HG03066 (cell line): ENCODE data around the gene POLR3H.
"Not testable (repeated sequence)": the region's sequence is repeated elsewhere in the genome, so short reads cannot be mapped to it uniquely, and the experiment has no call there.

Experiments used
- ATAC-seq: cut with Tn5 transposase; IDR thresholded peaks from one replicate; pipeline ENCODE4 v1.9.1; 2021; ENCODE audit warnings: low read depth; ENCODE audit not compliant: unreplicated experiment

Gene POLR3H

DNA sequence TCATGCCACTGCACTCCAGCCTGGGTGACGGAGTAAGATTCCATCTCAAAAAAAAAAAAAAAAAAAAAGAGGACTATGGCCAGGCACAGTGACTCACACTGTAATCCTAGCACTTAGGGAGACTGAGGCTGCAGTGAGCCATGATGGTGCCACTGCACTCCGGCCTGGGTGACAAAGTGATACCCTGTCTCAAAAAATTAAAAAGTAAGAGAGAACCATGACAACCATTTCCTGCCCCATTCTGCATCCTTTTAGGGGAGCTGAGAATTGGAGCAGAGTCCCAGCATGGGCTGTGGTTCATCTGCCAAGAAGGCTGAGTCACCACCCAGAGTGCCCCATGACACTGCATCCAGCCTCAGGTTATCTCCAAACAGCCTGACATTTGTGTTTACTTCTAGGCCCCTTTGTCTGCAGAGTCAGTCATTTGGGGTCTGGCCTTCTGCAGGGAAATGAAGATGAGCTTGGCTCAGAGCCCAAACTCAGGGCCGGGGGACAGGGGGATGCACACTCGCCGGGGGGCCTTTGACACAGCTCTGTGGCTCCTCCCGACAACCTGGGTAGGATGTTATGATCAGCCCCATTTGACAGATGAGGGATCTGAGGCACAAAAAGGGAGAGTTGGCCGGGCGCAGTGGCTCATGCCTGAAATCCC lies 21.3 kb upstream of the POLR3H start:
- ATAC-seq, result no peak

DNA sequence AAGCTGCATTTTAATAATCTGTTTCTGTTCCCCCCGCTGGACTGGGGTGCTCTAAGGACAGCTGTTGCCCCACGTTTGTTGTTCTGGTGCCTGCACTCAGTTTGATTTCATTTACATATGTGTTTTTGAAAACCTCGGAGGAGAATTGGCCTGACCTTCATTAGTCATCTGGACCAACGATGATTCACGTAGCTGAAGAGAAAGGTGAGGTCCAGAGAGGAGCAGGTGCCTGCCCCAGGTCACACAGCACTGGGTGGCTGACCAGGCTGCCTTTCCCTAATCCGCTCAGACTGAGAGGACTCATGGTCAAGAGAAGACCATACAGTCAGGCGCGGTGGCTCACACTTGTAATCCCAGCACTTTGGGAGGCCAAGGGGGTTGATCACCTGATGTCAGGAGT lies 20.3 kb upstream of the POLR3H start:
- ATAC-seq, result no peak

- no peak for ATAC-seq
These were observed 18.9 kb upstream of the POLR3H start for GRCh38 chr22:41563051-41563711.

DNA sequence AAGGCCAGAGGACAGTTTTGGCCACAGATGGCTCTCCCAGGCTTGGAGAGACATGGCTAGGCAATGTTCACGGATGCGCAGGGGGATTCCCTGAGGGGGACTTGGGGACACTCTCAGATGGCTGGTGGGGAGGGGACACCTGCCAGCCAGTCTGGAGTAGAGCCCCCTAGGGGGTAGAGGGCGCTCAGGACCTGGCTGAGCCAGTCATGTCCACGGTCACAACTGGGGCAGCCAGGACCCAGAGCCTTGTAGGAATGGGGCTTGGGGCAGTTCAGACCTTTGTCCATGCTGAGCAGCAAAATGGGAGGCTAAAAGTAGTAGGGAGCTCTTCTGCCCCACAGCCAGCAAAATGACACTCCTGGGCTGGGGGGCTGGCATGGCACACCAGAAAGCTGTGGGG lies 18.2 kb upstream of the POLR3H start:
- no peak for ATAC-seq

- no peak for ATAC-seq
These were observed 17.5 kb upstream of the POLR3H start for GRCh38 chr22:41561788-41562187.

DNA sequence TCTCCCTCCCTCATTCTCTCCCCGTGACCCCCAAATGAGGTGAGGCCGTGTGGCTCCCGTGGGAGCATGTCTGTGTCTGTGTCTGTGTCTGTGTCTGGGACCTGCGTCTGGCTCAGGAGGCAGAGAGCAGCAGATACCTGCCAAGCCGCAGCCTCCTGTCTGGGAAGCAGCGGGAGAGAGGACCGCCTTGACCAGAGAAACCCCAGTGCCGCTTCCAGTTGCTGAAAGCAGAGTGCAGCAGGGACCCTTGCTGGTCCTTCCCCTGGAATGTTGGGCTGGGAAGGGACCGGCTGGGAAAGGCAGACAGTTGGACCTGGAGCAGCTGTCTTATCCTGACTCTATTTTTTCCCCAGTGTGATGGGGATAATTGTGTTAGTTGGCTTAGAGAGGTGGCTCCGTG lies 17.1 kb upstream of the POLR3H start:
- ATAC-seq, result no peak

DNA sequence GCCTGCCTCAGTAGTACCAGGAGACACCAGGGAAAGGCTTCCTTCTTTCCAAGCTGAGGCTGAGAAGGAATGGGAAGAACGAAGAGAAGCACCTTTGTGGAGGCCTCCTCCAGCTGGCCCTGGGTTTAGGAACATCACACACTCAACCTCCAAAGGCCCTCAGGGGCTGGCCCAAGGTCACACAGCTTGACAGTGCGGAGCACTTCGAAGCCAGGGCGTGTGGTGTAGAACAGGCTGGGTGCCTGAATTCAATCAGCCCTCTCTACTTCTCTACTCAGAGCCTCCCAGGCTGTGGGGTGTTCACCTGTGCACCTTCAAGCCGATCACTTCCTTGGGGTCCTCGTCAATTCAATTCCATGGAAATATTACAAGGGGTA lies 15.8 kb upstream of the POLR3H start:
- no peak for ATAC-seq

GRCh38 chr22:41558241-41558630 lies 14.0 kb upstream of the POLR3H start:
- not testable (repeated sequence) for ATAC-seq

- ATAC-seq, result no peak
These were observed 13.4 kb upstream of the POLR3H start for GRCh38 chr22:41557401-41558240.

GRCh38 chr22:41556561-41556960 lies 12.3 kb upstream of the POLR3H start:
- ATAC-seq, result no peak

DNA sequence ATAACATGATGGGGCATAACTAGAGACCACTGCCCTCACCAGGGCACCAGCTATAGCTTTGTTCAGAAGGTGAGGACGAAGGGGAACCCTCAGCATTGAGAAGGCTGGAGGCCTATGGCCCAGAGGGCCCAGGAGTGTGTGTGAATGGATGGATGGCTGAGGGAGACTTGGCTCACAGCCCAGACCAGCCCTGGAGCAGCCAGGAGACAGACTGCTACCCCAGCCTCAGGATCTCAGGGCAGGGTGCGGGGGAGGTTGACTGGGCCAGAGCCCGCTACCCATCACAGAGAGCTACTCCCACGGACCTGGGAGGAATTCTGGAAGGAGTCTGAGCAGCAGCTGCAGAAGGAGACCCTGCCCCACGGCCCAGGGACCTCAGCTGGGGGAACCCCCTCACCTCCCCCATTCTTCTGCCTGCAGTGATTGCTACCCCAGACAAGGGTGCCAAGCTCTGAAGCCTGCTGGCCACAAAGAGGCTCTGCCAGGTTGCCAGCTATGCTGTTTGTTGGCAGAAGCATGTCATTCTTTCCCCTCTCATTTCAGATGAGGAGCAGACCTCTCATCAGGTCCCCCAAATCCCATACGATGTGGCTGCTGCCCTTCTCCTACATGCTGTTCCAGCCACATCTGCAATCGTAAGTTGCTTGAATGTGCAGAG lies 11.2 kb upstream of the POLR3H start:
- no peak for ATAC-seq

DNA sequence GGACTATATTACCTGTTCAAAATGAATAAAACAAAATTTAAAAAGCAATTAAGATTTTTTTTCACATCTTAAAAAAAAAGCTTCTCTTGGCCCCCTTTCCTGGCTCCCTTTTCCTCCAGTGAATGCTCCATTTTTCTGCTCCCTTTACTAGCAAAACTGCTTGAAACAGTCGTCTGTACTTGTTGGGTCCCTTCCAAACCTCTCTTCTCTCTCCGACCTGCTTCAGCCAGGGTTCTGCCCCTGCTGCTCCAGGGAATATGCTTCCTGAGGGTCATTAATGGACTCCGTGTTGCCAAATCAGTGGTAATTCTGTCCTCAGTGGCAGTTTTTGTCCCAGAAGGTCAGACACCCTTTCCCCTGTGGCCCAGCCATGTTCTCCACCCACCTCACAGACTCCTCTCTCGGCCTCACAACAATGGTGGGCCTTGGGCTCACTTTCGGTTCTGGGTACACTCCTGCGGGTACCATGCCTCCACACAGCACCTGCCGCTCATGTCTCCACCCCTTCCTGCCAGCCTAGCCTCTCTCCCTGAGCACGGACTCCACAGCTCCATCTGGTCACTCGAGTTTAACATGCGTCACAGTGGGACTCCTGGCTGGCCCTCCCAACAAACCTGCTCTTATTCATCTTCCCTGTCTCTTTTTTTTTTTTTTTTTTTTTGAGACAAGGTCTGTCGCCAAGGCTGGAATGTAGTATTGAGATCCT lies 7.8 kb upstream of the POLR3H start:
- ATAC-seq, result no peak

GRCh38 chr22:41550952-41551491 lies 6.8 kb upstream of the POLR3H start:
- ATAC-seq, result no peak

DNA sequence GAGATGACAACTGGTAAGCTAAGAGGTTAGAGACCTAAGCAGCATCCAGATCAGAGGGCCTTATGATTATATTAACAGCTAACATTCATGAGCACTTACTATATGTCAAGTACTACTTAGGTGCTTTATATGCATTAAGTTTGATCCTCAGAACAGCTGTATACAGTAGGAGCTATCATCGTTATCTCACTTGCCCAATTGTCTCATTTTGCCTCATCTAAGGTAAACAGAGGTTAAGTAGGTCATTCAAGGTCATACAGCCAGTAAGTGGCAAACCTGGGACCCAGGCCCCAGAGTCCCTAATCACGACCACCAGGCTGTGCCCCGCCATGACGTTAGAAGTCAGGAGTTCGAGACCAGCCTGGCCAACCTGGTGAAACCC lies 4.6 kb upstream of the POLR3H start:
- ATAC-seq, result no peak

DNA sequence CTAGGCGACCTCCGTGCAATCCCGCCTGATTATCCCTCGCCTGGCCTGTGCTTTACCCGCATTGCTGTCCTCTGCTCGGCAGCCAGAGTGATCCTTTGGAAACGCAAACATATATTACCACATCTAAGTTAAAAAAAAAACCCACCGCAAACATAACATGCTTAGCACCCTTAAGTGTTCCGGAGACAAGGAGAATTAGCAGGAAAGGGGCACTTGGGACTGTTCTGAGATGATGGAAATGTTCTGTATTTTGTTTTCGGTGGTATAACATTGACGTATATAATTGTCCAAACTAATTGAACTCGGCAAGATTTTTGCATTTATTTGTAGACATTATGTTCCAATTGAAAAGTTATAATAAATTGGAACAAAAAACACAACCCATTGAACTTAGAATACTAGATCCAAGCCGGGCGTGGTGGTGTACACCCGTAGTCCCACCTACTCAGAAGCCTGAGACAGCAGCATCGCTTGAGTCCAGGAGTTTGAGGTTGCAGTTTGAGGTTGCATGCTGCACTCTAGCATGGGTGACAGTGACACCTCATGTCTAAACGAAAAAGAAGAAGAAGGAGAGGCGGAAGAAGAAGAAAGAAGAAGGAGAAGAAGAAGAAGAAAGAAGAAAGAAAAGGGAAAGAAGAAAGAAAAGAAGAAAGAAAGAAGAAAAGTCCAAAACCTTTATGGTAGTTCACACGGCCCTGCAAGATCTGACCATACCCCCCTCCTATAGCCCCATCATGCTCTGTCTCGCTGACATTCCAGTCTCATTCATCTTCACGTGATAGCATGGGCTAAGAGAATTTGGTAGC lies 604 bp upstream of the POLR3H start:
- ATAC-seq, result no peak

DNA sequence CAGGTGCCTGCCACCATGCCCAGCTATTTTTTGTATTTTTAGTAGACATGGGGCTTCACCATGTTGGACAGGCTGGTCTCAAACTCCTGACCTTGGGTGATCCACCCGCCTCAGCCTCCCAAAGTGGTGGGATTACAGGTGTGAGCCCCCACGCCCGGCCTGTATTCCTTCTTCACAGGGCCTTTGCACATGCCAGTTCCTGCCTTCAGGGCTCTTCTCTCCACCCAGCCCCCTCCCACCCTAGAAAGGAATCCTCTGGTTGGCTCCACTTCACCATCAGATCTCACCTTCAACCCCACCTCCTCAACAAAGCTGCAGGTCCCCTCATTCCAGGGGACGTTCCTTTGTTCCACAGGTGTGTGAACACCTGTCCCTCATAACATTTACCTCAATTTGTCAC lies 2.0 kb downstream of the POLR3H start:
- ATAC-seq, result no peak

GRCh38 chr22:41541484-41541883 lies 2.8 kb downstream of the POLR3H start:
- no peak for ATAC-seq

DNA sequence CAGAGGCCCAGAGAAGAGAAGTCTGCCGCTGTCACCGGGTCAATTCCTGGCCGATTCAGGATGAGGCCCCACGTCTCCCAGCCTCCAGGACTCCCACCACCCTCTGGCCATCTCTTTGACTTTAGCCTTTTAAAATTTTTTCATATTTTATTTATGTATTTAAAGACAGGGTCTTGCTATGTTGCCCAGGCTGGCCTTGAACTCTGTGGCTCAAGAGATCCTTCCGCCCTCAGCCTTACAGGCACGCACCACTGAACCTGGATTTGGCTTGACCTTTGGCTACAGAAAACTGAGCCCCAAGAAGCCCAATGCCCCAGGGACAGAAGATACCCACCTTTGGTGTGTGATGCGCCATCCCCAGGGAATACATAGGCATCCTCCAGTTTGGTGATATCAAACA lies 3.9 kb downstream of the POLR3H start:
- no peak for ATAC-seq

DNA sequence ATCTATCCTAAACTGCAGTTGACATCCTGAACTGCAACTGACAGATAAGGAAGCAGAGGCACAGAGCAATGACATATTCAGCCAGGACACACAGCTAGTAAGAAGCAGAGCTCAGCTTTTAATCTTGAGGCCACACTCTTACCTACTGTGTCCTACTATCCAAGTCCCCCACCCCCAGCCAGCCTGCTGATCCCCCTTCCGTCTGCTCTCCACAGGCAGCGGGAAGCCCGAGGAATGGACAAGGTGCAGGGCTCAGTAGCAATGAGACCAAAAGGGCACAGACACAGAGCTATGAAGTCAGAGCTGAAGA lies 4.3 kb downstream of the POLR3H start:
- ATAC-seq, result no peak
